Uterus (tissue), 2 donors: ENCODE data around the gene SUSD3.

Experiments
- CTCF ChIP-seq, 4 experiments: fragments of 200-600 bp in 2 of 4; fragments of 450-650 bp in 2 of 4; sonication (generic) in 2 of 4; IDR thresholded peaks; one replicate each; pipeline ENCODE4 v1.5.1; 2016 to 2019; ENCODE audit warnings: antibody characterized with exemption in 4 of 4, mild to moderate bottlenecking in 2 of 4, moderate library complexity in 1 of 4
- POLR2A ChIP-seq, 2 donors: fragments of 450-650 bp; IDR thresholded peaks; one replicate each; pipeline ENCODE4 v1.6.1; 2016; ENCODE audit warnings: antibody characterized with exemption in 2 of 2, mild to moderate bottlenecking in 1 of 2, moderate library complexity in 1 of 2

DNA sequence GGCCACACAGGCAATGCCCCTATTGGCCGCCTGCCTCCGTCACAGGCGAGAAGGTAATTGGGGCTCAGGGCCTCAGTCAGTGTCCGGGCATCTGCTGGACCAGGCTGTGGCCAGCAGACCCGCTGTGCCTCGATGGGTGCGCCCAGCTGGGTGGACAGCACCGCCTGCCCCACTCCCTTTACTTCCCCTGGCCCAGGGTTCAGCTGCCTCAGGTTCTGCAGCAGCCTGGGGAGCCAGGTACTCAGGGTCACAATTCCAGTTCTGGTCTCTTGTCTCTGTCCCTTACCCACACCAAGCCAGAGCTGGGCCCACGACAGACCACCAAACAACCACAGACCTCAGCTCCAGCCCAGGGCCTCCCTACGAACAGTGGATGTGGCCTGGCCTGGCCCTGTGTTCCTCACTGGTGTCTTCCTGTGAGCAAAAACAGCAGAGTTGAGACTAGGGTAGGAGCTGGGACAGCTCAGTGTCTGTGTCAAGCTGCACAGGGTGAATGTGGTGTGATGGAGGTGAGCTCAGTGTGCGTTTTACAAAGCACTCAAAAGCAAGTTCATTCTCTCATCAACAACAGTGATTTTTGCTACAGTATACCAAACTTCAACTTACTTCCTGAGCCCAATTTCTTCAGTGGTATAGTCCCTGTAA lies 33.4 kb upstream of the SUSD3 start:
- TF ChIP-seq CTCF (IDR thresholded peaks at IDR 0.05) = no peak
- no peak for TF ChIP-seq POLR2A (IDR thresholded peaks at IDR 0.05)
